ENCODE results near the gene ARHGEF2.
A peak's percentile ranks its signal among the peaks of the same experiment; 100 is the strongest.

GRCh38 chr1:155978325-155978972, at the start of gene ARHGEF2:
- peak; percentile 49 to 56 for TF ChIP-seq POLR2A (IDR thresholded peaks at IDR 0.05)
- peak in 4 of 5 experiments; percentile 15 to 25 (median 18) for TF ChIP-seq CTCF (IDR thresholded peaks at IDR 0.05)
